HEK293 (cell line): ENCODE measurements around the gene SERGEF.

ENCODE experiments used
- YY1 ChIP-seq: fragments of 450-650 bp; formaldehyde crosslinking; IDR thresholded peaks from 2 replicates; pipeline ENCODE4 v1.5.1; 2018; ENCODE audit warnings: missing biosample characterization, missing genetic modification characterization
- ZNF24 ChIP-seq: fragments of 450-650 bp; formaldehyde crosslinking; IDR thresholded peaks from 2 replicates; pipeline ENCODE4 v1.5.1; 2016; ENCODE audit warnings: missing biosample characterization, missing genetic modification characterization
- ZNF302 ChIP-seq: fragments of 450-650 bp; formaldehyde crosslinking; IDR thresholded peaks from 2 replicates; pipeline ENCODE4 v1.5.1; 2016; ENCODE audit warnings: missing biosample characterization, missing genetic modification characterization, low read depth
- ZNF501 ChIP-seq: fragments of 450-650 bp; formaldehyde crosslinking; IDR thresholded peaks from 2 replicates; pipeline ENCODE4 v1.5.1; 2016; ENCODE audit warnings: missing biosample characterization, missing genetic modification characterization
- ZNF792 ChIP-seq: fragments of 450-650 bp; formaldehyde crosslinking; IDR thresholded peaks from 2 replicates; pipeline ENCODE4 v1.5.1; 2016; ENCODE audit warnings: missing biosample characterization, missing genetic modification characterization
- ZXDB ChIP-seq: fragments of 450-650 bp; formaldehyde crosslinking; IDR thresholded peaks from 2 replicates; pipeline ENCODE4 v1.5.1; 2016; ENCODE audit warnings: missing biosample characterization, missing genetic modification characterization
- TF ChIP-seq, protein P1 (sequence below): fragments of 450-650 bp; formaldehyde crosslinking; IDR thresholded peaks from 2 replicates; pipeline ENCODE4 v1.5.1; 2016; ENCODE audit warnings: missing biosample characterization, missing genetic modification characterization
- TF ChIP-seq, protein P2 (sequence below): fragments of 450-650 bp; formaldehyde crosslinking; IDR thresholded peaks from 2 replicates; pipeline ENCODE4 v1.5.1; 2016; ENCODE audit warnings: missing biosample characterization, missing genetic modification characterization
- TF ChIP-seq, protein P3 (sequence below): fragments of 450-650 bp; formaldehyde crosslinking; IDR thresholded peaks from 2 replicates; pipeline ENCODE4 v1.5.1; 2016; ENCODE audit warnings: missing biosample characterization, missing genetic modification characterization

DNA sequence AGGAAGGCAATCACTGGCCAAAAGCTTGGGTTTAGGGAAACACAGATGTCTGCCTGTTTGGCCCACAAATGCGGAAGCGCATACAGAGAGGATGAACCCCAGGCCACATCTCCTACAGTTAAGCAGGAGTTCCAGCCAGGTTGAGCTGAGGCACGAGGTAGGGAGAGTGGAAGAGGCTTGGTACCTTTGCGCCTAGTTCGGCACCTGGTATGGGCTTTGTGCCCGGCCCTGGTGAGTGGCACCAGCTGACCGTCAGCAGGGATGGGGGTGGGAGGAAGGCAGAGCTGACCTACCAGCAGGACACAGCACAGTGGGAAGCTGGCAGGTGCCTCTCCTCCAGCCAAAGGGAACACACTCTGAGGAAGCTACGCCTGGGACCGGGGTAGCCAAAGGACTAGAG is 220.7 kb downstream of the SERGEF start:
- TF ChIP-seq, protein P1, sequence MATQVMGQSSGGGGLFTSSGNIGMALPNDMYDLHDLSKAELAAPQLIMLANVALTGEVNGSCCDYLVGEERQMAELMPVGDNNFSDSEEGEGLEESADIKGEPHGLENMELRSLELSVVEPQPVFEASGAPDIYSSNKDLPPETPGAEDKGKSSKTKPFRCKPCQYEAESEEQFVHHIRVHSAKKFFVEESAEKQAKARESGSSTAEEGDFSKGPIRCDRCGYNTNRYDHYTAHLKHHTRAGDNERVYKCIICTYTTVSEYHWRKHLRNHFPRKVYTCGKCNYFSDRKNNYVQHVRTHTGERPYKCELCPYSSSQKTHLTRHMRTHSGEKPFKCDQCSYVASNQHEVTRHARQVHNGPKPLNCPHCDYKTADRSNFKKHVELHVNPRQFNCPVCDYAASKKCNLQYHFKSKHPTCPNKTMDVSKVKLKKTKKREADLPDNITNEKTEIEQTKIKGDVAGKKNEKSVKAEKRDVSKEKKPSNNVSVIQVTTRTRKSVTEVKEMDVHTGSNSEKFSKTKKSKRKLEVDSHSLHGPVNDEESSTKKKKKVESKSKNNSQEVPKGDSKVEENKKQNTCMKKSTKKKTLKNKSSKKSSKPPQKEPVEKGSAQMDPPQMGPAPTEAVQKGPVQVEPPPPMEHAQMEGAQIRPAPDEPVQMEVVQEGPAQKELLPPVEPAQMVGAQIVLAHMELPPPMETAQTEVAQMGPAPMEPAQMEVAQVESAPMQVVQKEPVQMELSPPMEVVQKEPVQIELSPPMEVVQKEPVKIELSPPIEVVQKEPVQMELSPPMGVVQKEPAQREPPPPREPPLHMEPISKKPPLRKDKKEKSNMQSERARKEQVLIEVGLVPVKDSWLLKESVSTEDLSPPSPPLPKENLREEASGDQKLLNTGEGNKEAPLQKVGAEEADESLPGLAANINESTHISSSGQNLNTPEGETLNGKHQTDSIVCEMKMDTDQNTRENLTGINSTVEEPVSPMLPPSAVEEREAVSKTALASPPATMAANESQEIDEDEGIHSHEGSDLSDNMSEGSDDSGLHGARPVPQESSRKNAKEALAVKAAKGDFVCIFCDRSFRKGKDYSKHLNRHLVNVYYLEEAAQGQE (tag by site-specific recombination) = no peak
- TF ChIP-seq, protein P2, sequence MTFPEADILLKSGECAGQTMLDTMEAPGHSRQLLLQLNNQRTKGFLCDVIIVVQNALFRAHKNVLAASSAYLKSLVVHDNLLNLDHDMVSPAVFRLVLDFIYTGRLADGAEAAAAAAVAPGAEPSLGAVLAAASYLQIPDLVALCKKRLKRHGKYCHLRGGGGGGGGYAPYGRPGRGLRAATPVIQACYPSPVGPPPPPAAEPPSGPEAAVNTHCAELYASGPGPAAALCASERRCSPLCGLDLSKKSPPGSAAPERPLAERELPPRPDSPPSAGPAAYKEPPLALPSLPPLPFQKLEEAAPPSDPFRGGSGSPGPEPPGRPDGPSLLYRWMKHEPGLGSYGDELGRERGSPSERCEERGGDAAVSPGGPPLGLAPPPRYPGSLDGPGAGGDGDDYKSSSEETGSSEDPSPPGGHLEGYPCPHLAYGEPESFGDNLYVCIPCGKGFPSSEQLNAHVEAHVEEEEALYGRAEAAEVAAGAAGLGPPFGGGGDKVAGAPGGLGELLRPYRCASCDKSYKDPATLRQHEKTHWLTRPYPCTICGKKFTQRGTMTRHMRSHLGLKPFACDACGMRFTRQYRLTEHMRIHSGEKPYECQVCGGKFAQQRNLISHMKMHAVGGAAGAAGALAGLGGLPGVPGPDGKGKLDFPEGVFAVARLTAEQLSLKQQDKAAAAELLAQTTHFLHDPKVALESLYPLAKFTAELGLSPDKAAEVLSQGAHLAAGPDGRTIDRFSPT = no peak
- TF ChIP-seq ZNF24 (tag by site-specific recombination) (no peak), ZNF501 (tag by site-specific recombination) (no peak), YY1 (no peak), ZNF302 (tag by site-specific recombination) (no peak), ZNF792 (tag by site-specific recombination) (no peak), ZXDB (no peak)
- TF ChIP-seq, protein P3, sequence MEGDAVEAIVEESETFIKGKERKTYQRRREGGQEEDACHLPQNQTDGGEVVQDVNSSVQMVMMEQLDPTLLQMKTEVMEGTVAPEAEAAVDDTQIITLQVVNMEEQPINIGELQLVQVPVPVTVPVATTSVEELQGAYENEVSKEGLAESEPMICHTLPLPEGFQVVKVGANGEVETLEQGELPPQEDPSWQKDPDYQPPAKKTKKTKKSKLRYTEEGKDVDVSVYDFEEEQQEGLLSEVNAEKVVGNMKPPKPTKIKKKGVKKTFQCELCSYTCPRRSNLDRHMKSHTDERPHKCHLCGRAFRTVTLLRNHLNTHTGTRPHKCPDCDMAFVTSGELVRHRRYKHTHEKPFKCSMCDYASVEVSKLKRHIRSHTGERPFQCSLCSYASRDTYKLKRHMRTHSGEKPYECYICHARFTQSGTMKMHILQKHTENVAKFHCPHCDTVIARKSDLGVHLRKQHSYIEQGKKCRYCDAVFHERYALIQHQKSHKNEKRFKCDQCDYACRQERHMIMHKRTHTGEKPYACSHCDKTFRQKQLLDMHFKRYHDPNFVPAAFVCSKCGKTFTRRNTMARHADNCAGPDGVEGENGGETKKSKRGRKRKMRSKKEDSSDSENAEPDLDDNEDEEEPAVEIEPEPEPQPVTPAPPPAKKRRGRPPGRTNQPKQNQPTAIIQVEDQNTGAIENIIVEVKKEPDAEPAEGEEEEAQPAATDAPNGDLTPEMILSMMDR (tag by site-specific recombination) = no peak
